ENCODE measurements around the gene IGSF3. TPM values are rescaled to one million over a fixed set of nuclear protein-coding genes. Genes with fewer than 3 reads are reported as not detected.

The IGSF3 gene
- total RNA-seq, 1 donor from 2014 or later, result 15.8 TPM

DNA sequence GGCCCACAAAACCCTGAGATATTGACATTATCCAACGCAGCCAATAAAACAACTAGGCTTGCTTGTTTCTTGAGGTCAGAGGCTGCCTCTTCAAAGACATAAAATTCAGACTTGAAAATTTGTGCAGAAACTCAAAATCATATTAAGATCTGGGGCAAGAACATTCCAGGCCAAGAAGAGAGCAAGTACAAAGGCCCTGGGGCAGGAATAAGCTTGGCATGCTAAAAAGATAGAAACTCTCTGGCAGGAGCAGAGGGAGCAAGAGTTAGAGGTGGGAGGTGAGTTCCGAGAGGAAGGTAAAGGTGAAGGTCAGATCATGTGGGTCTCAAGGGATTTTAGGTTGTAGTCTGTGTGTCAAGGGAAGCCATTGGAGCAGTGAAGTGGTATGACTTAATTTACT, 8.8 kb upstream of the IGSF3 start:
- intact Hi-C loops (cut with DNase I), result no loop called here
- DNase-seq (no peak), ATAC-seq (no peak)
- H3K27me3 ChIP-seq (ENCODE audit: low read depth), result no peaks in the 10 kb centered on the region
- H3K4me3 ChIP-seq, result no peak overlapping the region
- H3K9me3 ChIP-seq, result no peaks in the 10 kb centered on the region
- H3K36me3 ChIP-seq, result no peaks in the 10 kb centered on the region
- TF ChIP-seq, protein P1, sequence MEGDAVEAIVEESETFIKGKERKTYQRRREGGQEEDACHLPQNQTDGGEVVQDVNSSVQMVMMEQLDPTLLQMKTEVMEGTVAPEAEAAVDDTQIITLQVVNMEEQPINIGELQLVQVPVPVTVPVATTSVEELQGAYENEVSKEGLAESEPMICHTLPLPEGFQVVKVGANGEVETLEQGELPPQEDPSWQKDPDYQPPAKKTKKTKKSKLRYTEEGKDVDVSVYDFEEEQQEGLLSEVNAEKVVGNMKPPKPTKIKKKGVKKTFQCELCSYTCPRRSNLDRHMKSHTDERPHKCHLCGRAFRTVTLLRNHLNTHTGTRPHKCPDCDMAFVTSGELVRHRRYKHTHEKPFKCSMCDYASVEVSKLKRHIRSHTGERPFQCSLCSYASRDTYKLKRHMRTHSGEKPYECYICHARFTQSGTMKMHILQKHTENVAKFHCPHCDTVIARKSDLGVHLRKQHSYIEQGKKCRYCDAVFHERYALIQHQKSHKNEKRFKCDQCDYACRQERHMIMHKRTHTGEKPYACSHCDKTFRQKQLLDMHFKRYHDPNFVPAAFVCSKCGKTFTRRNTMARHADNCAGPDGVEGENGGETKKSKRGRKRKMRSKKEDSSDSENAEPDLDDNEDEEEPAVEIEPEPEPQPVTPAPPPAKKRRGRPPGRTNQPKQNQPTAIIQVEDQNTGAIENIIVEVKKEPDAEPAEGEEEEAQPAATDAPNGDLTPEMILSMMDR (IDR thresholded peaks at IDR 0.05), result no peak
- H3K27ac ChIP-seq, result no peak overlapping the region
- no peaks in the 10 kb centered on the region for H3K4me1 ChIP-seq

DNA sequence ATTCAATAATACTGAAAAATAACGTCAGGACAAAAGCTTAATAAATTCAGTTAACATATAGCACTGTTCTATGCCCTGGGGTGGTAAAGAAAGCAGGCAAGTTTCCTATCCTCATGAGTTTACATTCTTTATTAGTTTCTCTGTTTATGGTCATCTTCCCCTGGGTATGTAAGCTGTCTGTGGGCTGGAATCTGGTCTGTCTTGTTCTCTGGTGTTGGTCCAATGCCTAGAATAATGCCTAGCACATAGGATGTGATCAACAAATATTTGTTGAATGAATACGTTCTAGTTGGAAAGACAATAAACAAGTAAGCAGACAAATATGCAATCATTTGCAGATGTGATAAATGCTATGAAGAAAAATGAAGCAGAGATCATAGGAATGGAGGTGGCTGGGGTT, 7.2 kb upstream of the IGSF3 start:
- Histone ChIP-seq H3K9me3 (no peaks in the 10 kb centered on the region), H3K36me3 (no peaks in the 10 kb centered on the region), H3K4me3 (no peak overlapping the region), H3K4me1 (no peaks in the 10 kb centered on the region), H3K27me3 (ENCODE audit: low read depth) (no peaks in the 10 kb centered on the region), H3K27ac (no peak overlapping the region)
- TF ChIP-seq, protein P1 (IDR thresholded peaks at IDR 0.05), result no peak
- intact Hi-C loops (cut with DNase I), result loop anchor here (5.0 kb wide), 1 partner anchor 97 kb away; no protein-coding TSS in a partner anchor
- ATAC-seq, result no peak
- DNase-seq, result no peak

DNA sequence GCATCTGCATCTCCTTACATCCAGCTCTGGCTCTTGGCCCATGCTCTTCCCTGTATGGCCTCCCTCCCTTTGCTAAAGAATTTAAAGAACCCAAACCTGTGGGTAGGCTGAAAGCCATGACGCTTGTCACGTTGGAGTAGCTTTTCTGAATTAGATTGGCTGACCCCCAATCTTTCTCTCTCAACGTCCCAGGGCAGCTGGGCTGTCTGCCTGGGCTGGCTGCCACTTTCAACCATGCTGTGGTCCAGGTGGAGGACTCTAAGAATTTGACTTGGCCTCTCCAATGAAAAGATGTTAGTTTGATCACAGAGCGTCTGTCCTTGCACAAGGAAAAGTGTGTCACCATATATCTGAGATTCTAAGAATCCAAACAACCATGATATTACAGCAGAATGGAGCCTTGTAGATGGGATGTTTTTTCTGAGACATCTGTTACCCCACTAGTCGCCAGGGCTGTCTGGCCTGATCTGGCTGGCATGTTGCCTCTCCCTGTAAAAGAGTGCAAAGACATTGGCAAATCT, 6.5 kb upstream of the IGSF3 start:
- Histone ChIP-seq H3K9me3 (no peaks in the 10 kb centered on the region), H3K27ac (no peak overlapping the region), H3K4me1 (no peaks in the 10 kb centered on the region), H3K36me3 (no peaks in the 10 kb centered on the region), H3K27me3 (ENCODE audit: low read depth) (no peaks in the 10 kb centered on the region), H3K4me3 (no peak overlapping the region)
- intact Hi-C loops (cut with DNase I), result loop anchor here (5.0 kb wide), 1 partner anchor 97 kb away; no protein-coding TSS in a partner anchor
- TF ChIP-seq, protein P1 (IDR thresholded peaks at IDR 0.05), result no peak
- ATAC-seq (no peak), DNase-seq (no peak)

DNA sequence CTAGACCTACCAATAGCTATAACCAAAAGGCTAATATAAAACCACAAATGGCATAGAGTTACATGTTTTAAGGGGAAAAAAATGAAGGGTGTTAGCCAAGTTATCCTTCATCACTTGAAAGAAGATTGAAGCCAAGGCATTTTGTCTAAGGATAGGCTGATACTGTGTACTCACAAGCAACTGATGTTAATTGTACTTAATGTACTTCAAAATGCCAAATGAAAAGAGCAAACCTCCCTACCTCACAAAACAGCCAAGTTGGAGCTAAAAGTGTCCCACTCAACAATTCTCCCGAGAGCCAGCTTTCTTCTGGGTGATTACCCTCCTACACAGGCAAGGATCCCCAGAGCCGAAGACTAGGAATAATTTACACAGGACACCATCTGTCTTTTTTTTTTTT, 4.4 kb upstream of the IGSF3 start:
- no peak for ATAC-seq
- no peaks in the 10 kb centered on the region for H3K27me3 ChIP-seq (ENCODE audit: low read depth)
- DNase-seq, result no peak
- H3K4me3 ChIP-seq, result no peak overlapping the region
- no peaks in the 10 kb centered on the region for H3K36me3 ChIP-seq
- H3K4me1 ChIP-seq, result peaks cover 3% of the 10 kb centered on the region
- TF ChIP-seq, protein P1 (IDR thresholded peaks at IDR 0.05), result no peak
- intact Hi-C loops (cut with DNase I), result loop anchor here (5.0 kb wide), 1 partner anchor 95 kb away; no protein-coding TSS in a partner anchor
- no peak overlapping the region for H3K27ac ChIP-seq
- no peaks in the 10 kb centered on the region for H3K9me3 ChIP-seq

DNA sequence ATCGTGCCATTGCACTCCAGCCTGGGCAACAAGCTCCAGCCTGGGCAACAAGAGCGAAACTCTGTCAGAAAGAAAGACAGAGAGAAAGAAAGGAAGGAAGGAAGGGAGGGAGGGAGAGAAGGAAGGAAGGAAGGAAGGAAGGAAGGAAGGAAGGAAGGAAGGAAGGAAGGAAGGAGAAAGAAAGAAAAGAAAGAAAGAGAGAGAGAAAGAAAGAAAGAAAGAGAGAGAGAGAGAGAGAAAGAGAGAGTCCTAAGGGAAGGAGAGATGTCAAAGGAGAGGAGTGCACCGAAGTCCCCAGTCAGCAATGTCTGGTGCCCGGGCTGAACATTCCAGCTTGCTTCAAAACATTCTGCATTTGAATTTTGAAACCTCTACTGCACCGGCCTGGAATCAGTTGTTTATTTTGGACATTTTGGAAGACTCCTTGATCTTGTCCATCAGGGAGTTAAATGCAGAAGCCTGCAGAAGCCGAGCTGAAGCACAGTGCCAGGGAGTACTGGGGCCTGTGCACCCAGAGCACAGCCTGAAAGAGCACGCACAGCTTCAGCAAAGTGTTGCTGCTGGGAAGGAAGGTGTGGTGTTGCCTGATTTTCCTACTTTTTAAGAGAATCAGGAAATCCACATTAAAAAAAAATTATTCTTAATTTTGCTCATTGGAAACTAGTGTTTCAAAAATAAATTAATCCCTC, 3.7 kb upstream of the IGSF3 start:
- peaks cover 10% of the 10 kb centered on the region for H3K4me1 ChIP-seq
- H3K27me3 ChIP-seq (ENCODE audit: low read depth), result no peaks in the 10 kb centered on the region
- DNase-seq (no peak), ATAC-seq (no peak)
- H3K27ac ChIP-seq, result no peak overlapping the region
- no peak overlapping the region for H3K4me3 ChIP-seq
- H3K9me3 ChIP-seq, result no peaks in the 10 kb centered on the region
- TF ChIP-seq, protein P1 (IDR thresholded peaks at IDR 0.05), result no peak
- intact Hi-C loops (cut with DNase I), result loop anchor here (5.0 kb wide), 1 partner anchor 94 kb away; no protein-coding TSS in a partner anchor
- H3K36me3 ChIP-seq, result no peaks in the 10 kb centered on the region
